Measurements from ENCODE around the gene STX12.
A peak's percentile ranks its signal among the peaks of the same experiment; 100 is the strongest.
"Not testable (repeated sequence)": the region's sequence is repeated elsewhere in the genome, so short reads cannot be mapped to it uniquely, and the experiment has no call there.

Gene STX12

DNA sequence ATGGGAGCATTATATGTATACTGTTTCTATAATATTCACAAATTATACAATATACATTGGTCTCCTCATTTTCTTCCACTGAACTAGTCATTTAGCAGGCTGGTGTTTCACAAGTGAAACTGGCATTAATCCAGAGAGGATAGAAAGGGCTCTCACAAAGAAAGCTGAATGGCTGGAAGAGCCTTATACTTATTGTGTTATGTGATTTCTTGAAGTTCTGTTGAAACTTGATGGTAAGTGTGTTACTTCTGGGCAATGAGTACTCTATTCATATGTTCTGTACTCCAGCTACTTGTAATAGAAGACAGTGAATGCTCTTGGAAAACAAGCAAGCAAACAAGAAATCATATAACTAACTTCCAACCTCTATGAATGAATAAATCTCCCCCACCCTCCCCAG lies 14.9 kb downstream of the STX12 start:
- TF ChIP-seq, protein P1, sequence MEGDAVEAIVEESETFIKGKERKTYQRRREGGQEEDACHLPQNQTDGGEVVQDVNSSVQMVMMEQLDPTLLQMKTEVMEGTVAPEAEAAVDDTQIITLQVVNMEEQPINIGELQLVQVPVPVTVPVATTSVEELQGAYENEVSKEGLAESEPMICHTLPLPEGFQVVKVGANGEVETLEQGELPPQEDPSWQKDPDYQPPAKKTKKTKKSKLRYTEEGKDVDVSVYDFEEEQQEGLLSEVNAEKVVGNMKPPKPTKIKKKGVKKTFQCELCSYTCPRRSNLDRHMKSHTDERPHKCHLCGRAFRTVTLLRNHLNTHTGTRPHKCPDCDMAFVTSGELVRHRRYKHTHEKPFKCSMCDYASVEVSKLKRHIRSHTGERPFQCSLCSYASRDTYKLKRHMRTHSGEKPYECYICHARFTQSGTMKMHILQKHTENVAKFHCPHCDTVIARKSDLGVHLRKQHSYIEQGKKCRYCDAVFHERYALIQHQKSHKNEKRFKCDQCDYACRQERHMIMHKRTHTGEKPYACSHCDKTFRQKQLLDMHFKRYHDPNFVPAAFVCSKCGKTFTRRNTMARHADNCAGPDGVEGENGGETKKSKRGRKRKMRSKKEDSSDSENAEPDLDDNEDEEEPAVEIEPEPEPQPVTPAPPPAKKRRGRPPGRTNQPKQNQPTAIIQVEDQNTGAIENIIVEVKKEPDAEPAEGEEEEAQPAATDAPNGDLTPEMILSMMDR (IDR thresholded peaks at IDR 0.05; ENCODE audit: low read length, missing control alignments), result no peak
- no peak overlapping the region for H3K4me3 ChIP-seq (replicated peaks; ENCODE audit: low read depth, low read length)
- peak; percentile 90 for DNase-seq (ENCODE audit: low read depth)

DNA sequence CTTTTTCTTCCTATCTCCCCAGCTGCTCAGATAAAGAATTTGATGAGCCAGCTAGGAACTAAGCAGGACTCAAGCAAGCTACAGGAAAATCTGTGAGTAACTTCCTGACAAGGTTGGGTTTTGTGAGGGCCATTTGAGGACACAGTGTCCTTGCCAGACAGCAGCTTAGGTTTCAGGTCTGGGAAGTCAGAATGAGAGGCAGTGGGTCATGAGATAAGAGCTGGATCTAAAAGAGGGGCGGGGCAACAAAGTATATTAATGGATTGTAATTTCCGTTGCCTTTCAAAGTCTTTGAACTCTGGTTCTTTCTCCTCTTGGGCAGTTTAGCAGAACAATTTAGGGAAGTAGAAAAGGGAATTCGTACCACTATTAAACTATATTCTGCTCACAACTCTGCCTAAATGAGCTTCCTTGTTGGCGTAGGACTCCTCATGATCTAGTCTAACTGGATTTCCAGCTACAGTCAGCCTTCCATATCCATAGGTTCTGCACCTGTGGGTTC lies 16.6 kb downstream of the STX12 start:
- no peak overlapping the region for H3K4me3 ChIP-seq (replicated peaks; ENCODE audit: low read depth, low read length)
- TF ChIP-seq, protein P1 (IDR thresholded peaks at IDR 0.05; ENCODE audit: low read length, missing control alignments), result no peak
- DNase-seq (ENCODE audit: low read depth), result peak; percentile 74

- H3K4me3 ChIP-seq (replicated peaks; ENCODE audit: low read depth, low read length); DNase-seq (ENCODE audit: low read depth): not testable (repeated sequence)
Observed at GRCh38 chr1:27790270-27790669, 17.3 kb downstream of the STX12 start.

- no peak for DNase-seq (ENCODE audit: low read depth)
- TF ChIP-seq, protein P1 (IDR thresholded peaks at IDR 0.05; ENCODE audit: low read length, missing control alignments), result no peak
- H3K4me3 ChIP-seq (replicated peaks; ENCODE audit: low read depth, low read length), result no peak overlapping the region
Observed at GRCh38 chr1:27795601-27796000, 22.6 kb downstream of the STX12 start.

DNA sequence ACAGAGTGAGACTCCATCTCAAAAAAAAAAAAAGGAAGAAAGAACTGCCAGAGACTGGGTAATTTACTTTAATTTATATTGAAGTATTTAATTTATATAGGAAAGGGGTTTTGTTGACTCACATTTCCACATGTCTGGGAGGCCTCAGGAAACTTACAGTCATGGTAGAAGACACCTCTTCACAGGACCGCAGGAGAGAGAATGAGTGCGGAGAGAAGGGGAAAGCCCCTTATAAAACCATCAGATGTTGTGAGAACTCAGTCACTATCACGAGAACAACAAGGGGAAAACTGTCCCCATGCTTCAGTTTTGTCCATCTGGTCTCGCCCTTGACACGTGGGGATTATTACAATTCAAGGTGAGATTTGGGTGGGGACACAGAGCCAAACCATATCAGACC lies 31.8 kb downstream of the STX12 start:
- no peak for DNase-seq (ENCODE audit: low read depth)
- TF ChIP-seq, protein P1 (IDR thresholded peaks at IDR 0.05; ENCODE audit: low read length, missing control alignments), result no peak
- H3K4me3 ChIP-seq (replicated peaks; ENCODE audit: low read depth, low read length), result no peak overlapping the region

GRCh38 chr1:27806758-27807157 lies 33.7 kb downstream of the STX12 start:
- H3K4me3 ChIP-seq (replicated peaks; ENCODE audit: low read depth, low read length), result no peak overlapping the region
- DNase-seq (ENCODE audit: low read depth), result no peak
- TF ChIP-seq, protein P1 (IDR thresholded peaks at IDR 0.05; ENCODE audit: low read length, missing control alignments), result no peak

- peak; percentile 58 for DNase-seq (ENCODE audit: low read depth)
- H3K4me3 ChIP-seq (replicated peaks; ENCODE audit: low read depth, low read length), result no peak overlapping the region
- TF ChIP-seq, protein P1 (IDR thresholded peaks at IDR 0.05; ENCODE audit: low read length, missing control alignments), result no peak
Observed at GRCh38 chr1:27807385-27807784, 34.4 kb downstream of the STX12 start.

GRCh38 chr1:27808131-27808530 lies 35.1 kb downstream of the STX12 start:
- H3K4me3 ChIP-seq (replicated peaks; ENCODE audit: low read depth, low read length); DNase-seq (ENCODE audit: low read depth): not testable (repeated sequence)
